GM12873 (cell line): ENCODE measurements around the gene KLC3.

Source experiments
- CTCF ChIP-seq: IDR thresholded peaks from 2 replicates; pipeline ENCODE4 v1.5.1; 2012; ENCODE audit warnings: low read depth, mild to moderate bottlenecking, moderate library complexity, low read length, control low read depth; ENCODE audit not compliant: insufficient read depth; ENCODE audit errors: missing control alignments

Gene KLC3

DNA sequence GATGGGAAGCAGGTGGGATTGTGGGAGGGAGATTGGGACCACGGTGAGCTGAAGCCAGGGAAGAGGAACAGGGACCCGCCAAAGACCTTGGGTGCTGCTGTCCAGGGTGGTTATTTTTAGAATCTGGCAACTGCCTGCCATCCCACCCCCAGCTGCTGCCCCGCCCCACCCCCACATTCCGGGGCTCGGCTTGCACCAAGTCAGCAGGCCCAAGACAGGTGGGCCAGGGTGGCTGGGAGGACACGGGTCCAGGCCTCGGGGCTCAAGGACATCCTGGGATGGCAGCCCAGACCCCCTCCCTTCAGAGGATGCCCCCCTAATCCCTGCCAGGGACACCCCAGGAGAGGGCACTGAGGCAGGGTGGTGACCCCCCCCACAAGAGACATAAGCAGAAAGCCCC is 18.7 kb upstream of the KLC3 start:
- no peak for TF ChIP-seq CTCF

DNA sequence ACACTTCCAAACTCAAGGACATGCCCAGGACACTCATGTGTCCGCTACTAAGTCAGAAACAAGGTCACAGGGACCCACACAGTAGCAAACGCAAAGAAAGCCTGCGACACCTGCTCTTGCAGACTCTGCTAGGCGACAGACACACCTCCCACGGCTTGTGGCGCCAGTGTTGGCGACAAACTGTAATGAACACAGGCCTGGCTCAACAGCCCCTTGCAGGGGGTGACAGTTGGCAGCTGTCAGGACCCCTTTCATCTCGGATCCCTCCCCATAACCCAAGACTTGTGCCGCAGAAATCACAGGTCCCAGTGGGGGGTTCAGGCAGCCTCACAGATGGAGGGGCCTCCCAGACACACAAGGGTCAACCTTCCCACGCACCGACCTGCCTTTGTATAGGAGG is 18.2 kb upstream of the KLC3 start:
- TF ChIP-seq CTCF = no peak

GRCh38 chr19:45322744-45323281 is 17.7 kb upstream of the KLC3 start, which contains the start of gene CKM:
CKM (minus strand) TSS chr19:45322875; CDS start chr19:45319713, 3,162 bp downstream.
- TF ChIP-seq CTCF = no peak

DNA sequence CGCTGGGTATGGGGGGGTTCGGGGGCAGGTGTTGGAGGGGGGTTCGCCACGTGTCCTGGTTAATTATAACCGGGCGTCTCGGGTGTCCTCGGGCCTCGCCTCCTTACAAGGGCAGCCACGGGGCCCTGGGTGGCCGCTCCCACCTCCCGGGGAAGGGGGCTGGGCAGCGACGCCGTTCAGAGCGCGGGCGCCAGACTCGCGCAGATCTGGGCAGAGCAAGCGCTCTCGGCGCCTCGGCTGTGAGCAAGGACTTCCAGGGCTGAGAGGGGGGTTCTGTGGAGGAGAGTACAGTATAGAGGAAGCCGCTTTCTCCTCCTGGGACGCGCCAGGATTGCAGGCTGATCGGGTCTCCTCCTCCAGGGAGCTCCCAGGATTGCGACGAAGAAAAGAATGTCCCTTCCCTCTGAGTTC is 16.9 kb upstream of the KLC3 start:
- TF ChIP-seq CTCF = no peak

DNA sequence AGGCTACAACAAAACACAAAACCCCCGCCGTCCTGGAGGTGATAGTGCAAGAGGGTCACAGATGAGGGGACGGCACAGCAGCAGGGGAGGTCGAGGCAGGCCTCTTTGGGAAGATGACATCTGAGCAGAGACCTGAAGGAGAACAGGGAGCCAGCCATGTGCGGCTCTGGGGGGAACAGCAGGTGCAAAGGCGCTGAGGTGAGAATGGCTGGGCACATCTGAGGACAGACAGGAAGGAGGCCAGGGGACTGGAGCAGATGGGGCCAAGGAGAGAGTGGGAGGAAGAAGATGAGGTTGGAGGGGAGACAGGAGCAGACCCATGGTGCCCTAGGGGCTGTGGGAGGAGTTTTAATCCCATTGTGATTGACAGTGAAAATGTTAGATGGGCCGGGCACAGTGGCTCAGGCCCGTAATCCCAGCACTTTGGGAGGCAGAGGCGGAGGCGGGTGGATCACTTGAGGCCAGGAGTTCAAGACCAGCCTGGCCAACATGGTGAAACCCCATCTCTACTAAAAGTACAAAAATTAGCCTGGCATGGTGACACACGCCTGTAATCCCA is 16.1 kb upstream of the KLC3 start:
- TF ChIP-seq CTCF = no peak

- TF ChIP-seq CTCF = no peak
These were observed 13.0 kb upstream of the KLC3 start for GRCh38 chr19:45327404-45328143.

DNA sequence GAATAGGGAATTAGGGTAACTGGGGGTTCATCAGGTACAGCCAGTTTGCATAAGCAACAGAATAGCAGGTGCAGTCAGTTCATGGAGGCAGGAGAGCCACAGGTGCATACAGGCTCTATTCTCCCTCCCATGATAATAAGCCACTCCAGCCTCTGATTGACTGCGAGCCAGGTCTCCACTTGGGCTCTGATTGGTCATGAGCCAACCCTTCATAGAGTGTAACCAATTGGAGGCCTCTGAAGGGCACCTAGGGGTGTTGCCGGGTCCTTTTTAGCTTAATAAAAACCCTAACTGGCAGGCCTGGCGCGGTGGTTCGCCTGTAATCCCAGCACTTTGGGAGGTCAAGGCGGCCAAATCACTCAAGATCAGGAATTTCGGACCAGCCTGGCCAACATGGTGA is 9.1 kb upstream of the KLC3 start:
- no peak for TF ChIP-seq CTCF
